PC-9 (cell line): Measurements from ENCODE around the gene PET100. TPM values are rescaled to one million over a fixed set of nuclear protein-coding genes. Genes with fewer than 3 reads are reported as not detected.

Experiments used
- BruUV-seq: library from RNA; stranded (reverse); fragments of 400-500 nt; replicated peaks from 2 replicates; lab custom pipeline; 2021; lab: Mats Ljungman, UMichigan
- CTCF ChIA-PET: fragments of 300-600 bp; sonication (Branson Sonifier 250); formaldehyde crosslinking; loops from one replicate; lab custom pipeline; 2022; ENCODE audit warnings: antibody characterized with exemption; lab: Charles Lee
- POLR2A ChIA-PET: fragments of 300-600 bp; sonication (Branson Sonifier 250); formaldehyde crosslinking; loops from one replicate; lab custom pipeline; 2022; ENCODE audit warnings: antibody characterized with exemption; ENCODE audit not compliant: unreplicated experiment; lab: Charles Lee
- DNase-seq, 2 experiments: peaks; one replicate each; pipeline versions ENCODE4 v3.0.0 to v3.0.0-alpha.2; 2015 to 2022; ENCODE audit warnings: mixed read lengths in 1 of 2
- H2AFZ ChIP-seq: fragments of 200-600 bp; sonication (generic); 2 replicates; pipeline ENCODE4 v1.8.1; 2017; ENCODE audit warnings: antibody characterized with exemption
- H3F3A ChIP-seq: fragments of 200-600 bp; sonication (generic); 2 replicates; pipeline ENCODE4 v1.8.1; 2017; ENCODE audit warnings: antibody characterized with exemption, mild to moderate bottlenecking, low read depth; ENCODE audit not compliant: insufficient read depth
- H3K27ac ChIP-seq: fragments of 200-600 bp; sonication (generic); 2 replicates; pipeline ENCODE4 v1.6.1; 2016; ENCODE audit warnings: mixed run types
- H3K27me3 ChIP-seq: fragments of 200-600 bp; sonication (generic); 2 replicates; pipeline ENCODE4 v1.6.1; 2016; ENCODE audit warnings: low read depth, mixed run types; ENCODE audit not compliant: insufficient read depth
- H3K36me3 ChIP-seq: fragments of 200-600 bp; sonication (generic); 2 replicates; pipeline ENCODE4 v1.6.1; 2016; ENCODE audit warnings: low read depth, mixed run types
- H3K4me1 ChIP-seq: fragments of 200-600 bp; sonication (generic); replicated peaks from 2 replicates; pipeline ENCODE4 v1.6.1; 2016; ENCODE audit warnings: mixed run types; ENCODE audit not compliant: insufficient read depth
- H3K4me2 ChIP-seq: fragments of 200-600 bp; sonication (generic); 2 replicates; pipeline ENCODE4 v1.6.1; 2017; ENCODE audit warnings: mixed run types
- H3K4me3 ChIP-seq: fragments of 200-600 bp; sonication (generic); 2 replicates; pipeline ENCODE4 v1.6.1; 2016; ENCODE audit warnings: mixed run types
- H3K79me2 ChIP-seq: fragments of 200-600 bp; sonication (generic); 2 replicates; pipeline ENCODE4 v1.6.1; 2017; ENCODE audit warnings: low read depth, mixed run types
- H3K9me2 ChIP-seq: fragments of 200-600 bp; sonication (generic); 2 replicates; pipeline ENCODE4 v1.8.1; 2017; ENCODE audit warnings: mild to moderate bottlenecking; ENCODE audit not compliant: insufficient read depth
- H3K9me3 ChIP-seq: fragments of 200-600 bp; sonication (generic); 2 replicates; pipeline ENCODE4 v1.8.1; 2016; ENCODE audit warnings: low read depth; ENCODE audit not compliant: insufficient read depth
- H4K20me1 ChIP-seq: fragments of 200-600 bp; sonication (generic); 2 replicates; pipeline ENCODE4 v1.8.1; 2017; ENCODE audit not compliant: insufficient read depth
- CTCF ChIP-seq: fragments of 200-600 bp; sonication (generic); conservative IDR thresholded peaks from 2 replicates; pipeline ENCODE4 v1.6.1; 2017; ENCODE audit warnings: mixed run types, antibody characterized with exemption, mild to moderate bottlenecking, moderate library complexity
- EZH2 ChIP-seq: fragments of 200-600 bp; sonication (generic); IDR thresholded peaks from 2 replicates; pipeline ENCODE4 v1.8.0; 2017; ENCODE audit warnings: antibody characterized with exemption, low read depth
- intact Hi-C: fragments of 100-400 bp; cut with micrococcal nuclease; formaldehyde crosslinking; loops from one replicate; pipeline ENCODE4 v1.10.0; 2022; ENCODE audit not compliant: unreplicated experiment
- total RNA-seq: library from RNA; stranded (reverse); gene quantifications from 2 replicates; pipeline ENCODE4 v1.2.3, GENCODE V29; 2021

The PET100 gene
- total RNA-seq, 1 experiment from 2014 or later = 149 TPM

GRCh38 chr19:7638802-7639465 is 9.3 kb downstream of the PET100 start:
- no peaks in the 10 kb centered on the region; the same call in 1 of the 2 replicates for H3K9me3 ChIP-seq
- no peak overlapping the region for H3K27ac ChIP-seq
- no TSS peak for BruUV-seq
- no peak overlapping the region for H3K4me3 ChIP-seq
- H3K9me2 ChIP-seq = no peaks in the 10 kb centered on the region
- ChIA-PET POLR2A (no interaction called here), CTCF (no interaction called here)
- peaks cover 46% of the 10 kb centered on the region for H3F3A ChIP-seq
- TF ChIP-seq EZH2 (no peak), CTCF (no peak)
- H3K79me2 ChIP-seq = peaks cover 30% of the 10 kb centered on the region
- intact Hi-C loops = no loop called here
- no peak overlapping the region for H2AFZ ChIP-seq
- H3K4me2 ChIP-seq = no peak overlapping the region
- DNase-seq = no peak
- peaks cover 13% of the 10 kb centered on the region for H4K20me1 ChIP-seq
- H3K27me3 ChIP-seq = no peaks in the 10 kb centered on the region
- H3K36me3 ChIP-seq = no peaks in the 10 kb centered on the region
- H3K4me1 ChIP-seq = peaks cover 11% of the 10 kb centered on the region; the same call in 1 of the 2 replicates

GRCh38 chr19:7639863-7640348 is 10.3 kb downstream of the PET100 start:
- Histone ChIP-seq H3K4me2 (no peak overlapping the region), H3K79me2 (peaks cover 30% of the 10 kb centered on the region), H2AFZ (no peak overlapping the region), H3K9me3 (no peaks in the 10 kb centered on the region; the same call in 1 of the 2 replicates), H3K36me3 (no peaks in the 10 kb centered on the region), H3F3A (peaks cover 49% of the 10 kb centered on the region), H3K4me3 (no peak overlapping the region), H3K27ac (no peak overlapping the region), H3K9me2 (no peaks in the 10 kb centered on the region), H3K4me1 (peaks cover 11% of the 10 kb centered on the region; the same call in 1 of the 2 replicates), H3K27me3 (no peaks in the 10 kb centered on the region), H4K20me1 (peaks cover 13% of the 10 kb centered on the region)
- ChIA-PET CTCF (no interaction called here), POLR2A (no interaction called here)
- DNase-seq = no peak
- BruUV-seq = no TSS peak
- intact Hi-C loops = no loop called here
- TF ChIP-seq EZH2 (no peak), CTCF (no peak)

- Histone ChIP-seq H3K4me2 (no peak overlapping the region), H2AFZ (no peak overlapping the region), H3K27ac (no peak overlapping the region), H3K36me3 (no peaks in the 10 kb centered on the region), H4K20me1 (peaks cover 13% of the 10 kb centered on the region), H3K9me2 (no peaks in the 10 kb centered on the region), H3K79me2 (peaks cover 30% of the 10 kb centered on the region), H3K27me3 (no peaks in the 10 kb centered on the region), H3K4me1 (peaks cover 11% of the 10 kb centered on the region; the same call in 1 of the 2 replicates), H3K4me3 (no peak overlapping the region), H3F3A (peaks cover 42% of the 10 kb centered on the region), H3K9me3 (no peaks in the 10 kb centered on the region; the same call in 1 of the 2 replicates)
- BruUV-seq = no TSS peak
- ChIA-PET CTCF (no interaction called here), POLR2A (no interaction called here)
- DNase-seq = no peak
- intact Hi-C loops = no loop called here
- TF ChIP-seq EZH2 = no peak
- no peak for TF ChIP-seq CTCF
Measured at GRCh38 chr19:7640803-7641202, 11.2 kb downstream of the PET100 start.
